ENCODE data around the gene KDM4D.
"Not testable (repeated sequence)": the region's sequence is repeated elsewhere in the genome, so short reads cannot be mapped to it uniquely, and the experiment has no call there.

Gene KDM4D

DNA sequence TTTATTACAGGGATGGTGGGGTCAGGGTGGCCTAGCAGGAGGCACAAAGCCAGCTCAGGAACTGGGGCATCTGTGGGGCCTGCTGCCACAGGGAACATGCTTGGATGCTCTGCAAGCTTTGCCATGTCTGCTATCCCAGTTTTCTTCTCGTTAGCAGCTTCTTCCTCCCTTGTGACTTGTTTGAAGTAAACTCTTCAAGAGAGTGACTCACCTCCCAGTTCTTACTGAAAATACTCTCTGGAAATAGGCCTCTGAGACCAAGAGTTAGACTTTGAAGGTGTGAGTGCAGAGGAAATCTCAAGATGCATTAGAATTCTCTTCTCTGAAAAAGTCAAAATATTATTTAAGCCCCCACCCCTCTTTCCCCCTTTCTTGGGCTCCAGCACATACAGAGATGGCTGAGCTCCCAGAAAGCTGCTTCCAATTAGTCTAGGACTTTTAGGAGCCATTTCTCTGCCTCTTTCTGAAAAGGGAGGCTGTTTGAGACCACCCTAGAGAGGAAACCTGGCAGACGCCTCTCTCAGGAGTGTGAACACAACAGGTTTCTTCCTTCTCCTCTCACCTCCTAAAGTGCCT, 15.3 kb upstream of the KDM4D start:
- peak; percentile 40 for DNase-seq

DNA sequence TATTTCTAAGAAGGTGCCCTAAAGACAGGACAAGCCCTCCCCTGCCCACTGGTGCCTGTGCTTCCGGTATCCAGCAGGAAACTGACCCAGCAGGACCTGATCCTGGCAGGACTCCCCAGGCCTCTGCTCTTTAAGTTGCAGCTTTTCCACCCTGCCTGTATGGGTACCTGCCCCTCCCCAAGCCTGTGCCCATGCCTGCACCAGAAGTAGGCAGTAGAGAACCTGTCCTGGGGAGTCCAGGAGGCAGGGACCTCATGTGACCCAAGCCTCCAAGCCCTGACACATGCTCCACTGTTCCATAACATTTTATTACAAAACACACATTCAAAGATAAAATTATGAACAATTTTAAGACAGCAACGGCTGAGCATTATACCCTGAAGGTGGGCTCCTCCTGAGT, 14.3 kb upstream of the KDM4D start:
- no peak for DNase-seq

DNA sequence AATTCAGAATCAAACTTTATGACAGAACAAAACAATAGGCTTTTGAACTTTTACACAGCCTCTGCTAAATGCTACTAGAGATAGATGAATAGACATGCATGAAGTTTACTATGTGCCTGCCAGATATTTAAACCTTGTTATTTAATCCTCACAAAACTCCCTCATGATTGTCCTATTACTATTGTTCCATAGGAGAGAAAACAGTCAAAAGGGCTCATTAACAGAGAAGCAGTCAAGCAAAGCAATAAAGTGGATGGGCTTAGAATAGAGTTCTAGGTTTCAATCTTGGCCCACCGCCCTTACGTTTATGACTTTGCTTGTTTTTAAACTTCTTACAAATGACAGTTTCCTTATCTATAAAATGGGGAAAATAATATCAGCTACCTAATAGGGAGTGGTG, 13.0 kb upstream of the KDM4D start:
- no peak for DNase-seq

DNA sequence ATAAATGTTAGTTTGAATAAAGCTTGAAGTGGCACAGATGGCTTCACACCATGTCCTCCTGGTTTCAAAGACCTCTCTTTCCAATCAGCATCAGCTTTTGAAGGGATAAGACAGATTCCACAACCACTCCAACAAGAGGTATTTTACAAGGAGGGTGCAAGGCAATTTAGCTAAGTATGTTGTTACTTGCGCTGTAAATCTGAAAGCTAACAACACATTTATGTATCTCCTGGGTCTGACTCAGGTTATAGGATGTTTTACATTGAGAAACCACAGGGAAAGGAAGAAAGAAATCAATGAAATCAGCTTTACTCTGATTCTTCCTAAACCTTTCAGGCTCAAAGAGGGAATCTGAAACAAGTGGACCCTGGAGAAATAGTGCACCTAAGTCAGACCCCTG, 12.3 kb upstream of the KDM4D start:
- no peak for DNase-seq

DNA sequence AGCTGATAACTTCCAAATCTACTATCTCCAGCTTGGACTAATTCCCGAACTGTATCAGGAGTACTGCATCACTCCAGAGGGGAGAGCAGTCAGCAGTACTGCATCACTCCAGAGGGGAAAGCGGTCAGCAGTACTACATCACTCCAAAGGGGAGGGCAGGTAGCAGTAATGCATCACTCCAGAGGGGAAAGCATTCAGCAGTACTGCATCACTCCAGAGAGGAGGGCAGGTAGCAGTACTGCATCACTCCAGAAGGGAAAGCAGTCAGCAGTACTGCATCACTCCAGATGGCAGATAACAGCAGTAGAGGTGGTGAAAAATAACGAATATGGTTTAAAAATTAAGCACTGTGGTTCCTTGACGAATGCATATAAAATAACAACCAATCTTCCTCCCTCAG, 8.6 kb upstream of the KDM4D start:
- DNase-seq: no peak

DNA sequence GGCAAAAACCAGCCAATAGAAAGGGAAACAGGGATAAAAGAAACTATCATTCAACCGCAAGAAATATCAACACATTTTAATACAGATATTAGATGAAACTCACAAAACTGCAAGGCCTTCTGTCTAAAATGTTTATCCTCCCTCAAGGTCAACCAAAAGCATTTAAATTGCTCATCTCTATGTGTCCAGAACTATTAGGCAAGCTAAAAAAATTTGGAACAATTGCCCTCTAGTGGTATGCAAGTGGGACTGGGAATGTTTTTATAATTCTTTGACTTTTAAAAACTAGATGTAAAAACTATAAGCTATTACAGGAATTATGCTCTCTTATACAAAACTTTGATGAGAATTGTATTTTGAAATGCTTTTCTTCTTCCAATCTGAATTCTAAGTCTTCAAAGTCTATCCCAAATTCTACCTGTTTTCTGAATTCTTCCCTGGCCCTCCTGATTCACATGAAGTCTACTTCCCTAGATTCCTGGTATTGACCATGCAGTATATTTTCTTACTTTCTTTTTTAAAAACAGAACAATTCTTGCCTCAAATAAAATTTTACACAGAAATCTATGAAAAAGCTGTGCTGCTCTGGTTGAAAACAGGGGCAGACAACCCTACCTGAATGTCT, 5.1 kb upstream of the KDM4D start:
- peak; percentile 57 for DNase-seq

DNA sequence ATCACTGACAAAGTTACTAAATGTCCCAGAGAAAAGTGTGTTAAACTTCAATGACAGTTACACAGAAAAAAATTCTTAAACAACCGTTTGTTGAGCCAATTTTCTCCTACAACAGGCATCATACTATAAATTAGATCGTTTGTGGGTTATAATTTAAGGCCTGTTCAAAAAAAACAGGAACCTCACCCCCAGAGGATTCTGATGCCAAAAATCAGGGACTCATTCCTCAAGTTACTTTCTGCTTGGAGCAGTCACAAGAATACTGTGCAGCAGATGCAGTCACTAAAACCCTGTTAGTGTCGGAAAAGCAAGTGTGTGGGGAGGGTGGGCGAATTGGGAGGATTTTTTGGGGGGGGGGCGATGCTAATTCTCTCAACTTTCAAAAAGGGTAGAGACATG, 810 bp upstream of the KDM4D start:
- DNase-seq: no peak

DNA sequence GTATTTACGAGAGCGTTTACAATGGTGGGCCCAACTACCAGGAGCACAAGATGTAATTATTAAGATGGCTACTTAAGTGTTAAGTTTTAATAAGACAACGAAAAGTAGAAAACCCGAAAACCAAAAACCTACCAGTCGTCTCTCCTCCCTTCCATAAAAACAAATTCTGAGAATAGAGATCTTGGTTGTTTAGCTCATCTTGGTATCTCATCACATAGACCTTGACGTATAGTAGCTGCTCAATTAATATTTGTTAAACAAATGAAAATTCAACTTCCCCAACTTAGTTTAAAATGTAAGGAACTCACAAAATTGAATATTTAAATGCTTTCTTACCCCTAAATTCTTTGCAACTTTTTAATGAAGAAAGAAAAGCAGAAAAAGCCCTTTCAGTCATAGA, 669 bp downstream of the KDM4D start:
- no peak for DNase-seq

DNA sequence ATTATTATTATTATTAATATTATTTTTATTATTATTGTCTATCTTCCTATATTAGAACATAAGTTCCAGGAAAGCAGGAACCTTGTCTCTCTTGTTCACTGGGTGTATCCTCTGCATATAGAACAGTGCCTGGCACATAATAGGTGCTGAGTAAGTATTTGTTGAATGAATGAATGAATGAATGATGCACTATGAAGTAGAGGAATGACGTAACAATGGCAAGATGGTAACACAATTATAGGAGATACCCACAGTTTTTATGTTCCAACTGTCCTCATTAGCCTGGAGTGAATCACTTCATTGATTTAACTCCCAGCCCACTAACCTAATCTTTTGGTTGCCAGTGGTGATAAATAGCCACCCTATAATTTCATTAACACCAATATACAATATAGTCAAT, 2.1 kb downstream of the KDM4D start:
- no peak for DNase-seq

DNA sequence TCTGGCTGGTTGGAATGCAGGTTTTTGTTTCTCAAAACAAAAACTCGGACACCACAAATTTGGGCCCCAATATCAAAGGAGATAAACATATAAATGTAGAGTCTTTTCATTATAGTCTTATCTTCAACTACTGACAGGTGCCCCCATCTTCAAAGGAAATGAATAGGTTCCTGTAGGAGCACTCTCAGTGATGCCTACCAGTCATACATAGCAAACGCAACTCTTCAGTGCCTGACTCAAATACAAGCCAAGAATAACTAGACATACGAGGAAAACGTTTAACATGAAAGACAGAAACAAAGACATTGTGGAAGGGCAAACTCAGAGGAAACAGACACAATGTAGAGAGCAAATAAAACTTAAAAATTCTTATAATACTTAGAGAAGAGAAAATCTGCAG, 13.9 kb downstream of the KDM4D start:
- DNase-seq: no peak

DNA sequence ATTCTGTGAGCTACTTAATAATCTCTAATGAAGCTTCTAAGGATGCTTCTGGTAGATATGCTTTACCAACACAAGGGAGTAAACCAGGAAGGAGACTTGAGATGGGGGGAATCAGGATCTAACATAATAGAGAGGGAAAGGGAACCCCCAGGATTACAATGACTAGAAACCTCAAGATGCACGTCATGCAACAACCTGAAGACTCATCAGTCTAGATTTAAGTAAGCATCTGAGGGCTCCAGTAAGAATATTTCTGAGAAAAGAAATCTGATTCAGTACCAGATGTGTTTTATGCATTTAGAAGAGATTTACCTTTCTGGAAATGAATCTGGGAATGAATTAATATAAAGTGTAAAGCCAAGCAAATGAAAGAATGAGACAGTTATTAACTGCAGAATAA, 15.2 kb downstream of the KDM4D start:
- DNase-seq: no peak

DNA sequence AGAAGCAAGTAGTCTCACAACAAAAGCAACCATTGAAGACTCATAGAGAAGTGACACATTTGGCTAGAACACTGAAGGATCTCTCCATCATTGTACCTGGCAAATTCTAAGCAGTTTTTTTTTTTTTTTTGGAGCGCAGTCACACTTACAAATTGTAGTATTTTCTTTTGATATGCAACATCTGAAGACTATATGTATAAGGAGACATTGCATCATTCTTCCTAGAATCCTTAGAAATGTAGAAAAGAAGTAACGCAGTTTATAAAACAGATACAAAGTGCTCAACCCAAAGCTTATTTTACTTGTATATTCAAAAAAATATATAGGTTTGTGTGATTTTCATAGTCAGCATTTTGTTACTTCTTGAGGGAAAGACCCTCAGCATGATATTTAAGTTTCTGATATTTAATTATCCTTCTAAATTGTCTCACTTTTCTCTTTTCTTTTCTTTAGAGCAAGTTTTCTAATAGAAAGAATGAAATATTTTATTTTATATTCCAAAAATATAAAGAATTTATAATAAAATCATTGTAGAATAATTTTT, 20.0 kb downstream of the KDM4D start:
- DNase-seq: no peak

DNA sequence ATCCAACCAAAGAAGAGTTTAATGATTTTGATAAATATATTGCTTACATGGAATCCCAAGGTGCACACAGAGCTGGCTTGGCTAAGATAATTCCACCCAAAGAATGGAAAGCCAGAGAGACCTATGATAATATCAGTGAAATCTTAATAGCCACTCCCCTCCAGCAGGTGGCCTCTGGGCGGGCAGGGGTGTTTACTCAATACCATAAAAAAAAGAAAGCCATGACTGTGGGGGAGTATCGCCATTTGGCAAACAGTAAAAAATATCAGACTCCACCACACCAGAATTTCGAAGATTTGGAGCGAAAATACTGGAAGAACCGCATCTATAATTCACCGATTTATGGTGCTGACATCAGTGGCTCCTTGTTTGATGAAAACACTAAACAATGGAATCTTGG, 23.9 kb downstream of the KDM4D start:
- DNase-seq: no peak

DNA sequence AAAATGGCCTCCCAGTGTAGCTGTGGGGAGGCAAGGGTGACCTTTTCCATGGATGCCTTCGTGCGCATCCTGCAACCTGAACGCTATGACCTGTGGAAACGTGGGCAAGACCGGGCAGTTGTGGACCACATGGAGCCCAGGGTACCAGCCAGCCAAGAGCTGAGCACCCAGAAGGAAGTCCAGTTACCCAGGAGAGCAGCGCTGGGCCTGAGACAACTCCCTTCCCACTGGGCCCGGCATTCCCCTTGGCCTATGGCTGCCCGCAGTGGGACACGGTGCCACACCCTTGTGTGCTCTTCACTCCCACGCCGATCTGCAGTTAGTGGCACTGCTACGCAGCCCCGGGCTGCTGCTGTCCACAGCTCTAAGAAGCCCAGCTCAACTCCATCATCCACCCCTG, 24.8 kb downstream of the KDM4D start:
- DNase-seq: no peak

DNA sequence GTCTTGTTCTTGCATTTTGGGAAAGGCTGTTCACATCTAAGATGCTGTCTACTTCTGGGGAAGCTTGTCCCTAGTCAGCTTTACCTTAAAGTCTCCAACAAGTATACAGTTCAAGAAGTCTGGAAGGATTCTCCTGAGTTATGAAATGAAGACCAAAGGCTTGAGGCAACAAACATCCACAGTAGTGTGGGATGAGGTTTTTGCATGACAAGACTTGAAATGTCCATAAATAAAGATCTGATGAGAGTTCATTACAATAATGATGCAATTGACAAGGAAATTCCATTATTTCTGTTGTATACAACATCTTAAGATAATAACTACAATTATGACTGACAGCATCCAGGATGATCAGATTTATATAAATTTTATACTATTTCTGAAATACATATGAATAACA, 30.2 kb downstream of the KDM4D start:
- no peak for DNase-seq

DNA sequence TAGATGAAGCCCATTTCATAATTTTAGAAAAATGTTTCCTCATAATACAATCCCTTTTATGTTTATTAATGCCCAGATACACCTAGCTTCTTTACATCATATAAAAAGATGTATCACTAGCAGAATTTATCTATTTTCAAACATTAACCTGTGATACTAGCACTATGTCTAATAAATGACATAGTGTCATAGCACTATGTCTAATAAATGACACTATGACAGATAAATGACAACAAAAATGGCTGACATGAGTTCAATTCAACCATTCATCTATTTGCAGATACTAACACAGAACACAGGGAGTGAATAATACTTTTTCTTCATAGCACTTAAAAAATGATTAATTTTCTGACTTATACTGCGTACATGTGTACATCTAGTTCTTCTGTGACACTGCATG, 32.1 kb downstream of the KDM4D start:
- DNase-seq: no peak

DNA sequence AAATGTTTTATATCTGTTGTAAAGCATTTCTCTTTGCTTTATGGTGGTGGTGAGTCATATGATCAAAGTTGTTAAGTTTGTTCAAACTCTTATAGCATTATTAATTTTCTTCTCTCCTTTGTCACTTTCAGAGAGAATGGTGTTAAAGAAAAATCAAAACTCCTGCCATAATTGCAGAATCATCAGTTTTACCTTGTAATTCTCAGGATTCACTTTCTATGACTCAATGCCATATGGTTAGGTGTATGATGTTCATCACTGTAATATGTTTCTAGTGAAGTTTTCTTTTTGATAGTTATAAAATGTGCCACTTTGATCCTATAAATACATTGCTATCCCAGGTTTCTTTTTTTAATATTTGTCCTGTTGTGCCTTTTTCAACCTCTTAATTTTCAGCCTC, 37.9 kb downstream of the KDM4D start:
- no peak for DNase-seq

DNA sequence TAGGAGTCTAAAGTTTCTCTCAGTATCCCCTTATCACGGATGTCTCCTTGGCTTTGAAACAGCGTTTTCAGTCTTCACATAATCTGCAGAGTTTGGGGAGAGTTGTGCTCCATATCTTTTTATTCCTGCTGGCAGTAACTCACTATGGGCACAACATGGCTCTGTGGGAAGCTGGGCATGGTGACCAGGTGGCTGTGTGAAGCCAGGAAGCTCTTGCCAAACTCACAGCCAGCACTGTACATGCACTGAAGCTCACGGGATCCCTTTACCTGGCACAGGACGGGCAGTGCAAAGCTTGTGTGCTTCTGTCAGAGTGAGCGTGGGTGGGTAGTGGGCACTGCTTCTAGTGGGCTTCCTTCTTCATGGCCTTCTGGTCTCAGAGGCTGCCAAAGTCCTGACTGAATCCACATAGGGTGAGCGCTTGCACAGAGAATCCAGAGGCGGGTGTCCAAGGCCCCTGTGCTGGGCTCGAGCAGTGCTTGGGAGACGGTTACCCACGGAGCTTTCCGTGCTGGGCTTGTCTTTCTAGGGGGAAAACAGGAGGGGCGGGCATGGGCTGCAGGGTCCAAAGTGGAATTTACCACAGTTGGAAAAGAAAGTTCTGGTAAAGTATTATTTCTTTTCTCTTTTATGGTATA, 40.8 kb downstream of the KDM4D start:
- no peak for DNase-seq

DNA sequence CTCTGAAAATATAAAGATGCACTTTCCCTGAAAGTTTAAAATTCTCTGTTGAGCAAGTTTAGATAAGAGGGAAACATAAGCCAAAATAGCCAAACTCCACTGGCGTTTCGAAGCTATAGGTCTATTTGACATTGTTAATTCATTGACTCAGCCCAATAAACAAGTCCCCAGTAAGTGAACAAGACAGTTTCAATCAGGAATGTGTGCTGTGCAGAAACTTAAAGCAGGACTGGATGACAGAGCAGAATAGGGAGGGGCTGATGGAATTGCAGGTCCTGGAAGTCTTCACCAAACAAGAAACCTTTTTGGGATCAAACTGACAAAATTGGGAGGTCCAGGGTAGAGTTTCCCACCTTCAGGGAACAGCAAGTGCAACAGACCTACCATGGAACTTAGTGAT, 42.6 kb downstream of the KDM4D start:
- no peak for DNase-seq

DNA sequence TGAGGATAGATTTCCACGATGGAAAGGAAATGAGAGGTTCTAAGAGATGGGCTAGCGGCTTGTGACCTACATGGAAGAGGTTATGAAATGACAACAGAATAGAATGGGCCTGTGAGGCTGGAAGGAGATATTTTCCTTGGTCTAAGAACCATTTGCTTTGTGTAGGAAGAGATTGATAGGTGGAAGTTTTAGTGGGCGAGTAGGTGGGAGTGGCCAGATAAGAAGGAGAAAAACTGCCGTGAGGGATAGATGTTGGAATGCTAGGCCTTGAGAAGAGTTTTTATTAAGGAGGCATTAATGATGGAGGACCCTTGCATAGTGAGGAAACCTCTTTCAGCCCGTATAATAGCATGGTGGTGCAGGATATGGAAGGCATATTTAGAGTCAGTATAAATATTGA, 48.0 kb downstream of the KDM4D start:
- DNase-seq: not testable (repeated sequence)

DNA sequence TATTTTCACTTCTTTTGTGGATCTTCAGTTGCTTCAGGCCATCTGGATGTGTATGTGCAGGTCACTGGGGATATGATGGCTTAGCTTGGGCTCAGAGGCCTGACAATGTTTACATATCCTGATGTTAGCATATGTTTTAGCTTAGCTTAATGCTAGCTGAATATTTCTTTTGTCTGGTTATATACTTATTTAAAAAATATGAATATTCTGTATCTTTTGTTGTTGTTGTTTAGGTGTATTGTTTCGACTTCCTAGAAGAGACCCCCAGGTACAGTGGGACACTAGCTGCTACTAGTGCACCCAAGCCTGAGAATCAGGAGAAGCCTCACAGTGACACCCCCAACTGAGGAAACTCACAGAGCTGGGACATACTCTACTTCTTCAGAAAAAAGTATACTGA, 51.4 kb downstream of the KDM4D start, which contains the start of gene KDM4E:
TSS of gene KDM4E (plus strand) at position 301 of the 400 bp plus-strand sequence. CDS start 300 bp downstream, outside the sequence.
- no peak for DNase-seq

DNA sequence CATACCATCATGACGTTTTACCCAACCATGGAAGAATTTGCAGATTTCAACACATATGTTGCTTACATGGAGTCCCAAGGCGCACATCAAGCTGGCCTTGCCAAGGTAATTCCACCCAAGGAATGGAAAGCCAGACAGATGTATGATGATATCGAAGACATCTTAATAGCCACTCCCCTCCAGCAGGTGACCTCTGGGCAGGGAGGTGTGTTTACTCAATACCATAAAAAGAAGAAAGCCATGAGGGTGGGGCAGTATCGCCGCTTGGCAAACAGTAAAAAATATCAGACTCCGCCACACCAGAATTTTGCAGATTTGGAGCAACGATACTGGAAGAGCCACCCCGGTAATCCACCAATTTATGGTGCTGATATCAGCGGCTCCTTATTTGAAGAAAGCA, 52.1 kb downstream of the KDM4D start:
- DNase-seq: not testable (repeated sequence)

DNA sequence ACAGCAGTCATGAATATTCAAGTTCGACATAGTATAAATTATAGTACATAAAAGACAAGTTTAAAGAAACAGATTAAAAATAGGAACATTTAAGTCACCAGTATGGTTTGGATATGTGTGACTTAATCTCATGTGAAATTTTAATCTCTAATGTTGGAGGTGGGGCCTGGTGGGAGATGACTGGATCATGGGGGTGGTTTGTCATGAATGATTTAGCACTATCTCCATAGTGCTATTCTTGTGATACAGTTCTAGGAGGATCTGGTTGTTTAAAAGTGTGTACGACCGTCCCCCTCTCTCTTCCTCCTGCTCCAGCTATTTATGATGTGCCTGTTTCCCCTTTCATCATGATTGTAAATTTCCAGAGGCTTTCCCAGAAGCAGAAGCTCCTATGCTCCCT, 54.8 kb downstream of the KDM4D start:
- DNase-seq: no peak

DNA sequence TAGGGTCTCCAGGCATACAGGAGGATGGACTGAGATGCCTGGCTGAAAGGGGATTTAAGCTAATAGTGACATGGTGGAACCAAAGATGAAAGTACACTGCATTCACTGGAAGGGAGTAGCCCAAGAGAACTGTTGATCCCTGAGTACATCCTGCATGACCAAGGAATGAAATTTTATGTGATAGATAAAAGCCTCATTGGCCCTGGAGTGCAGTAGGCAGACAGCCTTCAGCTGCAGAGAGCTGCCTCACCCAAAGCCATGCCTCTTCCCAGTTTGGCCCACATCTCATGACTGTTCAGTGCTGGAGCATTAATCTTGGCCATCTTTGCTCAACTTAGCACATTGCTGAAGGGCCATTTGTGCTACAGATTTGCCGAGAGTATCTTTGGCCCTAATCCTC, 59.5 kb downstream of the KDM4D start:
- DNase-seq: no peak
